Measurements from ENCODE around the gene NCOR2. TPM values are rescaled to one million over a fixed set of nuclear protein-coding genes. Genes with fewer than 3 reads are reported as not detected.

The NCOR2 gene
- total RNA-seq, 4 donors from 2014 or later: 111 to 264 (median 187) TPM

DNA sequence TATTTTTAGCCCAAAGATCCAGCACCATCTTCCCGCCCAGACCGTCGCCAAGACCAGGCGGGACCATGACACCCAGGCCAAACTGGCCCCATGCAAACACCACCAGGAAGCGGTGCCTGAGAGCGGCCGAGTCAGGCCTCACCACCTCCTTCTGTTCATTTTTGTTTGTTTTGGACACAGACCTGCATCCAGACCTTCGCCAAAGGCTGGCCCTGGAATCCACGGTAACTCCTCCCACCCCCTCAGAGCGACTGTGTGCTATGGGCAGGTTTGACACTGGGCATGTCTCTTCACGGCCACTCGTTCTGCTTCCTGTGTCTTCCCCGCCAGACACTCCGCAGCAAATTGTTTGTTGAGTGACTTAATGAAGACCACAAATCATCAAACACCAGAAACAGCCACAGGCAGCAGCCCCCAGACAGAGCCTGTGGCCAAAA, 47.1 kb downstream of the NCOR2 start:
- no peak for TF ChIP-seq EP300 (IDR thresholded peaks at IDR 0.05)
- TF ChIP-seq, protein P1, sequence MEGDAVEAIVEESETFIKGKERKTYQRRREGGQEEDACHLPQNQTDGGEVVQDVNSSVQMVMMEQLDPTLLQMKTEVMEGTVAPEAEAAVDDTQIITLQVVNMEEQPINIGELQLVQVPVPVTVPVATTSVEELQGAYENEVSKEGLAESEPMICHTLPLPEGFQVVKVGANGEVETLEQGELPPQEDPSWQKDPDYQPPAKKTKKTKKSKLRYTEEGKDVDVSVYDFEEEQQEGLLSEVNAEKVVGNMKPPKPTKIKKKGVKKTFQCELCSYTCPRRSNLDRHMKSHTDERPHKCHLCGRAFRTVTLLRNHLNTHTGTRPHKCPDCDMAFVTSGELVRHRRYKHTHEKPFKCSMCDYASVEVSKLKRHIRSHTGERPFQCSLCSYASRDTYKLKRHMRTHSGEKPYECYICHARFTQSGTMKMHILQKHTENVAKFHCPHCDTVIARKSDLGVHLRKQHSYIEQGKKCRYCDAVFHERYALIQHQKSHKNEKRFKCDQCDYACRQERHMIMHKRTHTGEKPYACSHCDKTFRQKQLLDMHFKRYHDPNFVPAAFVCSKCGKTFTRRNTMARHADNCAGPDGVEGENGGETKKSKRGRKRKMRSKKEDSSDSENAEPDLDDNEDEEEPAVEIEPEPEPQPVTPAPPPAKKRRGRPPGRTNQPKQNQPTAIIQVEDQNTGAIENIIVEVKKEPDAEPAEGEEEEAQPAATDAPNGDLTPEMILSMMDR (IDR thresholded peaks at IDR 0.05): no peak
- TF ChIP-seq POLR2A (IDR thresholded peaks at IDR 0.05): no peak
- Histone ChIP-seq H3K4me1 (peaks cover 95% of the 10 kb centered on the region), H3K9me3 (no peaks in the 10 kb centered on the region), H3K36me3 (no peaks in the 10 kb centered on the region), H3K27me3 (no peaks in the 10 kb centered on the region), H3K4me3 (no peak overlapping the region), H3K27ac (peak overlapping the region; percentile 95)
- 43% methylated on average over 14 of the region's 14 CpGs for WGBS
- DNase-seq (ENCODE audit: low spot score in 2 of 2): no peak

DNA sequence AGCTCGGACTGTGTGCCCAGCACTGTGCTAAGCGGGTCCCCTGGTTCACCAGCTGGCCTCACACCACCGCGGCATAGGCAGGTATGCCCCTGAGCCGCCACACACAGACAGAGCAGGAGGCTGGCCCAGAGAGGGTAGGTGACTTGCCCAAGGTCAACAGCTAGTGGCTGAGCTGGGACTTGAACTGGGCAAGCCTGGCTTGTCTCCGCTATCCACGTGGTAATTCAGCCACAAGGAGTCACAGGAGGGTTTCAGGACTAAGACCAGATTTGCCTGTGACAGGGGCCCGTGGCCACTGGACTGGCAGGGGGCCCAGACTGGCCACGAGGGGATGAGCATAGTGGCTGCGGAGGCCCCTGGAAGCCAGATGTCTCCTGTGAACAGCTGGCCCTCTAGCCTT, 47.7 kb downstream of the NCOR2 start:
- H3K27me3 ChIP-seq: no peaks in the 10 kb centered on the region
- H3K9me3 ChIP-seq: no peaks in the 10 kb centered on the region
- peaks cover 90% of the 10 kb centered on the region for H3K4me1 ChIP-seq
- peak overlapping the region; percentile 95 for H3K27ac ChIP-seq
- DNase-seq (ENCODE audit: low spot score in 2 of 2): peak in 1 of 2 donors; percentile 73
- H3K36me3 ChIP-seq: no peaks in the 10 kb centered on the region
- no peak overlapping the region for H3K4me3 ChIP-seq
- no peak for TF ChIP-seq POLR2A (IDR thresholded peaks at IDR 0.05)
- TF ChIP-seq, protein P1 (IDR thresholded peaks at IDR 0.05): no peak
- TF ChIP-seq EP300 (IDR thresholded peaks at IDR 0.05): no peak
- no peak for TF ChIP-seq POLR2AphosphoS5 (IDR thresholded peaks at IDR 0.05)
- WGBS: 51% methylated on average over 4 of the region's 10 CpGs

DNA sequence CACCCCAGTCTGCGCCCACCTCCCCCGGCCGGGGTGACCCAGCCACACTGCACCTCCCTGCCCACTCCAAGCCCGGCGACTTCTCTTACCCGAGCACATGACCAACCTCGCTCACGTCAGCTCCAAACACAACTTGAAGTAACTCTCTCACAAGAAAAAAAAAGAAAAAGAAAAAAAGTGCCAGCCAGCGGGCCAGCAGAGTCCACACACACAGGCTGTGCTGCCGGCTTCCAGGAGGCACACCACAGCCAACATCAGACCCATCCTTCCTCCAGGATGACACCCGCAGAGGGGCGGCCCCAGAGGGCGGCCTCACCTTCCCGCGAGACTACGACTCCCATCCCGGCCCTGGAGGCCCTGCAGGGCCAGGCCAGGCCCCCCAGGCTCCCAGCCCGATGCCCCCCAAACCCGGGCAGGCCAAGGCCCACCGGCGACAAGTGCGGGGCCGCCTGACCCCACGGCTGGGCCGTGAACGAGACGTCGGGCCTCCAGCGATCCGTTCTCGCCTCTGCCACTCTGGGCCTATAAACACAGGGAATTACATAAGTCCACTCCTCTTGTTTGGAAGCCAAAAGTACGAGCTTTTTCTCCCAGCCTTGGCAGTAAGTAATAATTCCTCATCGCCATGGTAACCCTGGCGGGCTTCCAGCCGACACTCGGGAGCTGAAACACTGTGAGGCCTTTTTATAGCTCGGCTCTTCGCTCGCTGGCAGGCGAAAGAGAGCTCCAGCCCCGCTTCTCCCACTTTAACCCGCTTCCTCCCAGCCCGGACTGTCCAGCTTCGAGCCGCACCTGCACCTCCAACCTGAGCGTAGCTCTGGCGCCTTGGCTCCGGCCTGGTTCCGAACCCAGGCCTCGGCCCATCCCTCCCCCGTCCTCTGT, 49.1 kb downstream of the NCOR2 start:
- H3K4me1 ChIP-seq: peaks cover 89% of the 10 kb centered on the region
- H3K27ac ChIP-seq: peak overlapping the region; percentile 95
- TF ChIP-seq, protein P1 (IDR thresholded peaks at IDR 0.05): no peak
- TF ChIP-seq POLR2AphosphoS5 (IDR thresholded peaks at IDR 0.05) (peak in 2 of 3 donors; percentile 42 to 54), POLR2A (IDR thresholded peaks at IDR 0.05) (peak in 1 of 2 donors; percentile 13), EP300 (IDR thresholded peaks at IDR 0.05) (no peak)
- H3K9me3 ChIP-seq: no peaks in the 10 kb centered on the region
- H3K4me3 ChIP-seq: peak overlapping the region; percentile 56
- H3K27me3 ChIP-seq: no peaks in the 10 kb centered on the region
- 6% methylated on average over 43 of the region's 51 CpGs for WGBS
- peak; percentile 99 for DNase-seq (ENCODE audit: low spot score in 2 of 2)
- no peaks in the 10 kb centered on the region for H3K36me3 ChIP-seq

Measured in suprapubic skin (tissue), 4 donors.